ENCODE results near the gene C6orf47.

DNA sequence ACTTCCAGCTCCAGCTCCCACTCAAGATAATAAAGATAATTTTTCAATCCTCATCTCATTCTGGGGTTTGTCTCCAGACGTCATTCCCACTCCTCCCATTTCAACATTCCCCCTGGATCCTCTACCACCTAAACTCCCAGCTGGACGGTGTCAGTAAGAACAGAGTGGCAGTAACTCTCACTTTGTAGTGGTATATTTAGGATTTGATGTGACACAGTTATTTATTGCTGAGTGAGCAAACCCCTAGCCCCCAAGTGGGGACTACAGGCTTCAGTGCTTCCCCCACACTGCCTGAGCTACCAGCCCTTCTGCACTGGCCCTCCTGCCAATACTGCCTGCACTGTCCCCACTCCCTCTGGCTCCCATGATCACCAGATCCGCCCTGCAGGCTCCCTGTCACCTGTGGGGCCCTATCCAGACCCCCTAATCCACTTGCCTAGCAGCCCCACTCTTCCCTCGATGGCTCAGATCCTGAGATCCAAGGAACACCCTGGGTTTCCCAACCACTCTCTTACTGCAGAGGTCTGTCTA lies 2.4 kb downstream of the C6orf47 start:
- TF ChIP-seq POLR2A (IDR thresholded peaks at IDR 0.05) (no peak), CTCF (IDR thresholded peaks at IDR 0.05) (no peak)

Measured in uterus (tissue), 2 donors.